ENCODE results near the gene EIF3K. TPM values are rescaled to one million over a fixed set of nuclear protein-coding genes. Genes with fewer than 3 reads are reported as not detected.
A peak's percentile ranks its signal among the peaks of the same experiment; 100 is the strongest.

The EIF3K gene
- total RNA-seq, 4 donors from 2014 or later: 314 to 442 (median 369) TPM

- DNase-seq: no peak
- Histone ChIP-seq H3K27ac (peak overlapping the region; percentile 28 to 95 (median 92)), H3K9me3 (no peaks in the 10 kb centered on the region), H3K27me3 (no peaks in the 10 kb centered on the region), H3K4me3 (no peak overlapping the region), H3K4me1 (peaks cover 10 to 97% (median 25%) of the 10 kb centered on the region in 4 donors), H3K36me3 (peaks cover 0 to 12% (median 0%) of the 10 kb centered on the region in 3 donors)
- TF ChIP-seq CTCF (IDR thresholded peaks at IDR 0.05) (no peak), POLR2A (IDR thresholded peaks at IDR 0.05) (no peak)
Observed at GRCh38 chr19:38655148-38655824, 36.3 kb downstream of the EIF3K start.

- H3K27ac ChIP-seq: peak overlapping the region; percentile 44 to 95 (median 70)
- no peak overlapping the region for H3K4me3 ChIP-seq
- peaks cover 10 to 96% (median 27%) of the 10 kb centered on the region in 4 donors for H3K4me1 ChIP-seq
- DNase-seq: no peak
- peaks cover 0 to 12% (median 0%) of the 10 kb centered on the region in 3 donors for H3K36me3 ChIP-seq
- TF ChIP-seq POLR2A (IDR thresholded peaks at IDR 0.05) (no peak), CTCF (IDR thresholded peaks at IDR 0.05) (no peak)
- no peaks in the 10 kb centered on the region for H3K9me3 ChIP-seq
- H3K27me3 ChIP-seq: no peaks in the 10 kb centered on the region
Observed at GRCh38 chr19:38656171-38656981, 37.4 kb downstream of the EIF3K start.

GRCh38 chr19:38657633-38658222 lies 38.7 kb downstream of the EIF3K start:
- Histone ChIP-seq H3K4me3 (no peak overlapping the region), H3K27me3 (no peaks in the 10 kb centered on the region), H3K4me1 (peaks cover 10 to 95% (median 25%) of the 10 kb centered on the region in 4 donors), H3K27ac (peak overlapping the region; percentile 44 to 95 (median 70)), H3K9me3 (no peaks in the 10 kb centered on the region), H3K36me3 (peaks cover 0 to 12% (median 0%) of the 10 kb centered on the region in 3 donors)
- no peak for DNase-seq
- no peak for TF ChIP-seq POLR2A (IDR thresholded peaks at IDR 0.05)
- TF ChIP-seq CTCF (IDR thresholded peaks at IDR 0.05): no peak

- peaks cover 0 to 12% (median 0%) of the 10 kb centered on the region in 3 donors for H3K36me3 ChIP-seq
- no peak for DNase-seq
Observed at GRCh38 chr19:38658462-38659306, 39.7 kb downstream of the EIF3K start.

More at GRCh38 chr19:38658462-38659306, 39.7 kb downstream of the EIF3K start:
- Histone ChIP-seq H3K9me3 (no peaks in the 10 kb centered on the region), H3K27me3 (no peaks in the 10 kb centered on the region), H3K4me1 (peaks cover 10 to 99% (median 29%) of the 10 kb centered on the region in 4 donors), H3K4me3 (no peak overlapping the region), H3K27ac (peak overlapping the region; percentile 61 to 95 (median 78))
- TF ChIP-seq CTCF (IDR thresholded peaks at IDR 0.05) (no peak), POLR2A (IDR thresholded peaks at IDR 0.05) (no peak)
